AG04450 (cell line): ENCODE results near the gene ZNF292. TPM values are rescaled to one million over a fixed set of nuclear protein-coding genes. Genes with fewer than 3 reads are reported as not detected.
"Not testable (repeated sequence)": the region's sequence is repeated elsewhere in the genome, so short reads cannot be mapped to it uniquely, and the experiment has no call there.

Experiments
- CTCF ChIA-PET: fragments of 300-600, 350-600 bp; formaldehyde crosslinking; extraction: SDS; loops from one replicate; lab custom pipeline; 2022; ENCODE audit warnings: antibody characterized with exemption, inconsistent platforms; lab: Charles Lee
- POLR2A ChIA-PET: fragments of 350-600 bp; formaldehyde crosslinking; extraction: SDS; loops from one replicate; lab custom pipeline; 2021; ENCODE audit warnings: antibody characterized with exemption, inconsistent platforms; lab: Yijun Ruan, JAX
- DNase-seq: peaks from one replicate; pipeline ENCODE4 v3.0.0-alpha.2; 2011; ENCODE audit warnings: low read depth, low spot score
- H3K27ac ChIP-seq: one replicate; pipeline ENCODE4 v1.5.1; 2012; ENCODE audit warnings: low read depth, low read length, control low read depth
- H3K27me3 ChIP-seq: one replicate; pipeline ENCODE4 v1.6.0; 2012; ENCODE audit warnings: low read length; ENCODE audit not compliant: control insufficient read depth, insufficient read depth
- H3K4me3 ChIP-seq: 2 replicates; pipeline ENCODE4 v1.5.1; 2011; ENCODE audit warnings: mild to moderate bottlenecking, low read depth, low read length, control low read depth
- H3K9me3 ChIP-seq: 2 replicates; pipeline ENCODE4 v1.5.1; 2012; ENCODE audit warnings: low read length; ENCODE audit not compliant: control insufficient read depth, insufficient read depth
- polyA plus RNA-seq: library from polyadenylated mRNA; depleted of rRNA; stranded (reverse); fragments of >200 nt; gene quantifications from 2 replicates; pipeline ENCODE4 v1.2.3, GENCODE V29; 2011
- TF ChIP-seq, protein P1 (sequence below): IDR thresholded peaks from 2 replicates; pipeline ENCODE4 v1.5.1; 2011; ENCODE audit warnings: low read depth, low read length, control low read depth, inconsistent platforms

The ZNF292 gene
- polyA plus RNA-seq, 1 experiment, result 18.0 TPM

GRCh38 chr6:87127737-87128136 is 27.6 kb upstream of the ZNF292 start:
- POLR2A ChIA-PET, result no interaction called here
- no peak overlapping the region for H3K27ac ChIP-seq

GRCh38 chr6:87136963-87137362 is 18.4 kb upstream of the ZNF292 start:
- H3K9me3 ChIP-seq, result peaks cover 7% of the 10 kb centered on the region; the same call in 1 of the 2 replicates
- no peak overlapping the region for H3K27ac ChIP-seq
- no peaks in the 10 kb centered on the region for H3K27me3 ChIP-seq
- no peak overlapping the region for H3K4me3 ChIP-seq
- POLR2A ChIA-PET, result interaction anchor here (0.7 kb wide), 1 partner anchor 17 kb away, joined by 3 read pairs; no protein-coding TSS in a partner anchor
- TF ChIP-seq, protein P1, sequence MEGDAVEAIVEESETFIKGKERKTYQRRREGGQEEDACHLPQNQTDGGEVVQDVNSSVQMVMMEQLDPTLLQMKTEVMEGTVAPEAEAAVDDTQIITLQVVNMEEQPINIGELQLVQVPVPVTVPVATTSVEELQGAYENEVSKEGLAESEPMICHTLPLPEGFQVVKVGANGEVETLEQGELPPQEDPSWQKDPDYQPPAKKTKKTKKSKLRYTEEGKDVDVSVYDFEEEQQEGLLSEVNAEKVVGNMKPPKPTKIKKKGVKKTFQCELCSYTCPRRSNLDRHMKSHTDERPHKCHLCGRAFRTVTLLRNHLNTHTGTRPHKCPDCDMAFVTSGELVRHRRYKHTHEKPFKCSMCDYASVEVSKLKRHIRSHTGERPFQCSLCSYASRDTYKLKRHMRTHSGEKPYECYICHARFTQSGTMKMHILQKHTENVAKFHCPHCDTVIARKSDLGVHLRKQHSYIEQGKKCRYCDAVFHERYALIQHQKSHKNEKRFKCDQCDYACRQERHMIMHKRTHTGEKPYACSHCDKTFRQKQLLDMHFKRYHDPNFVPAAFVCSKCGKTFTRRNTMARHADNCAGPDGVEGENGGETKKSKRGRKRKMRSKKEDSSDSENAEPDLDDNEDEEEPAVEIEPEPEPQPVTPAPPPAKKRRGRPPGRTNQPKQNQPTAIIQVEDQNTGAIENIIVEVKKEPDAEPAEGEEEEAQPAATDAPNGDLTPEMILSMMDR, result no peak
- CTCF ChIA-PET, result no interaction called here
- DNase-seq, result no peak

More at GRCh38 chr6:87127737-87128136, 27.6 kb upstream of the ZNF292 start:
- CTCF ChIA-PET, result interaction anchor here (1.0 kb wide), 1 partner anchor 49 kb away, joined by 3 read pairs; no protein-coding TSS in a partner anchor
- no peak for DNase-seq
- TF ChIP-seq, protein P1, result no peak
- Histone ChIP-seq H3K9me3 (no peaks in the 10 kb centered on the region; the same call in 1 of the 2 replicates), H3K27me3 (peaks cover 2% of the 10 kb centered on the region), H3K4me3 (no peak overlapping the region)

DNA sequence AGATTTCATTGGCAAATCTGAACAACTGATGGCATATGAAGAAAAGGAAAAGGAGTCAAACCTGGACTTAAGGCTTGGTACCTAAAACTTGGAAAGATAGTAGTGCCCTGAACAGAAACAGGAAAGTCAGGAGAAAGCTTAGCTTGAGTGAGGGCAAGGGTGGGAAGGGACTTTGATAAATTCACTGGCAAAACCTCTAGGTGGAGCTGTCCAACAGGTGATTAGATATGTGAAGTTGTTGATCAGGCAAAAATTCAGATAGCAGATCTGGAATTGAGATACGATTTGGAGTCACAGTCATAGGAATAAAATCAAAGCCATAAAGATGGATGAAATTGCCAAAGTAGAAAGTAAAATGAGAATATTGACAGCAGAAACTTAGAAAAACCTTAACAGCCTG is 16.1 kb upstream of the ZNF292 start:
- TF ChIP-seq, protein P1, result peak; percentile 70
- CTCF ChIA-PET, result interaction anchor here (0.9 to 3.4 kb wide), 13 partner anchors 9 to 254 kb away, joined by 3 to 22 read pairs (median 5); no protein-coding TSS in a partner anchor
- Histone ChIP-seq H3K9me3 (peaks cover 7% of the 10 kb centered on the region; the same call in 1 of the 2 replicates), H3K27me3 (no peaks in the 10 kb centered on the region), H3K4me3 (no peak overlapping the region), H3K27ac (no peak overlapping the region)
- POLR2A ChIA-PET, result no interaction called here
- DNase-seq, result no peak

DNA sequence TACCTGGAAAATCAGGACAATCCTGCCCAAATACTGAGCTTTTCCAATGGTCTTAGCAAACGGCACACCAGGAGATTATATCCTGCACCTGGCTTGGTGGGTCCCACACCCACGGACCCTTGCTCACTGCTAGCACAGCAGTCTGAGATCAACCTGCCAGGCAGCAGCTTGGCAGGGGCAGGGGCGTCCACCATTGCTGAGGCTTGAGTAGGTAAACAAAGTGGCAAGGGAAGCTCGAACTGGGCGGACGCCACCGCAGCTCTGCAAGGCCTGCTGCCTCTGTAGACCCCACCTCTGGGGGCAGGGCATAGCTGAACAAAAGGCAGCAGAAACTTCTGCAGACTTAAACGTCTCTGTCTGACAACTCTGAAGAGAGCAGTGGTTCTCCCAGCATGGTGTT is 15.4 kb upstream of the ZNF292 start:
- not testable (repeated sequence) for H3K4me3 ChIP-seq, H3K27me3 ChIP-seq, H3K27ac ChIP-seq, H3K9me3 ChIP-seq, DNase-seq
- CTCF ChIA-PET, result interaction anchor here (0.8 to 3.4 kb wide), 11 partner anchors 10 to 253 kb away, joined by 3 to 22 read pairs (median 6); no protein-coding TSS in a partner anchor
- POLR2A ChIA-PET, result interaction anchor here (1.0 kb wide), 1 partner anchor 16 kb away, joined by 4 read pairs; the partner anchor contains the start of gene ZNF292

GRCh38 chr6:87146363-87146762 is 9.0 kb upstream of the ZNF292 start:
- CTCF ChIA-PET, result no interaction called here
- Histone ChIP-seq H3K4me3 (no peak overlapping the region), H3K27me3 (no peaks in the 10 kb centered on the region), H3K27ac (no peak overlapping the region), H3K9me3 (no peaks in the 10 kb centered on the region; the same call in 1 of the 2 replicates)
- POLR2A ChIA-PET, result no interaction called here
- no peak for DNase-seq
- TF ChIP-seq, protein P1, result no peak
